Measurements from ENCODE around the gene PELI2. TPM values are rescaled to one million over a fixed set of nuclear protein-coding genes. Genes with fewer than 3 reads are reported as not detected.

PELI2 gene
- total RNA-seq, 1 donor: 3.0 TPM

GRCh38 chr14:56087671-56088471 is 30.3 kb upstream of the PELI2 start:
- H3K4me3 ChIP-seq (ENCODE audit: low read depth, low read length): no peak overlapping the region
- TF ChIP-seq, protein P1, sequence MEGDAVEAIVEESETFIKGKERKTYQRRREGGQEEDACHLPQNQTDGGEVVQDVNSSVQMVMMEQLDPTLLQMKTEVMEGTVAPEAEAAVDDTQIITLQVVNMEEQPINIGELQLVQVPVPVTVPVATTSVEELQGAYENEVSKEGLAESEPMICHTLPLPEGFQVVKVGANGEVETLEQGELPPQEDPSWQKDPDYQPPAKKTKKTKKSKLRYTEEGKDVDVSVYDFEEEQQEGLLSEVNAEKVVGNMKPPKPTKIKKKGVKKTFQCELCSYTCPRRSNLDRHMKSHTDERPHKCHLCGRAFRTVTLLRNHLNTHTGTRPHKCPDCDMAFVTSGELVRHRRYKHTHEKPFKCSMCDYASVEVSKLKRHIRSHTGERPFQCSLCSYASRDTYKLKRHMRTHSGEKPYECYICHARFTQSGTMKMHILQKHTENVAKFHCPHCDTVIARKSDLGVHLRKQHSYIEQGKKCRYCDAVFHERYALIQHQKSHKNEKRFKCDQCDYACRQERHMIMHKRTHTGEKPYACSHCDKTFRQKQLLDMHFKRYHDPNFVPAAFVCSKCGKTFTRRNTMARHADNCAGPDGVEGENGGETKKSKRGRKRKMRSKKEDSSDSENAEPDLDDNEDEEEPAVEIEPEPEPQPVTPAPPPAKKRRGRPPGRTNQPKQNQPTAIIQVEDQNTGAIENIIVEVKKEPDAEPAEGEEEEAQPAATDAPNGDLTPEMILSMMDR (IDR thresholded peaks at IDR 0.05; ENCODE audit: insufficient read depth, low read depth, low read length): no peak
- DNase-seq (ENCODE audit: low read depth): no peak

- no peak for DNase-seq (ENCODE audit: low read depth)
- H3K4me3 ChIP-seq (ENCODE audit: low read depth, low read length): no peak overlapping the region
- TF ChIP-seq, protein P1 (IDR thresholded peaks at IDR 0.05; ENCODE audit: insufficient read depth, low read depth, low read length): no peak
Measured at GRCh38 chr14:56088941-56089340, 29.3 kb upstream of the PELI2 start.

- TF ChIP-seq, protein P1 (IDR thresholded peaks at IDR 0.05; ENCODE audit: insufficient read depth, low read depth, low read length): no peak
- DNase-seq (ENCODE audit: low read depth): no peak
- no peak overlapping the region for H3K4me3 ChIP-seq (ENCODE audit: low read depth, low read length)
Measured at GRCh38 chr14:56092763-56093162, 25.4 kb upstream of the PELI2 start.

- no peak for DNase-seq (ENCODE audit: low read depth)
- no peak overlapping the region for H3K4me3 ChIP-seq (ENCODE audit: low read depth, low read length)
- TF ChIP-seq, protein P1 (IDR thresholded peaks at IDR 0.05; ENCODE audit: insufficient read depth, low read depth, low read length): no peak
Measured at GRCh38 chr14:56094076-56094475, 24.1 kb upstream of the PELI2 start.

DNA sequence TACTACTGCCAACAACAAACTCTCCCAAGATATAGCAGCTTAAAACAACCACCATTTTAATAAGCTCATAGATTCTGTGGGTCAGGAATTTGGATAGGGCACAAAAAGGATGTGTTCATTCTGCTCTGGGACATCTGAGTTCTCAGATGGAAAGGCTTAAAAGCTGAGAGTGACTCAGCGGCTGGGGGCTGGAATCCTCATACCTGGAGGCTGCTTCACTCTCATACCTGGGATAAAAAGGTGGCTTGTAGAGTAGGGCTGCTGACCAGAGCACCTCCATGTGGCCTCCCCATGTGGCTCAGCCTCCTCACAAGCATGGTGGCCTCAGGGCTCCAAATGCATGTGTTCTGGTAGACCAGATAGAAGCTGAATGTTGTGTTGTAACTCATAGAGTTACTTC is 20.2 kb upstream of the PELI2 start:
- no peak for DNase-seq (ENCODE audit: low read depth)
- no peak overlapping the region for H3K4me3 ChIP-seq (ENCODE audit: low read depth, low read length)
- TF ChIP-seq, protein P1 (IDR thresholded peaks at IDR 0.05; ENCODE audit: insufficient read depth, low read depth, low read length): no peak

DNA sequence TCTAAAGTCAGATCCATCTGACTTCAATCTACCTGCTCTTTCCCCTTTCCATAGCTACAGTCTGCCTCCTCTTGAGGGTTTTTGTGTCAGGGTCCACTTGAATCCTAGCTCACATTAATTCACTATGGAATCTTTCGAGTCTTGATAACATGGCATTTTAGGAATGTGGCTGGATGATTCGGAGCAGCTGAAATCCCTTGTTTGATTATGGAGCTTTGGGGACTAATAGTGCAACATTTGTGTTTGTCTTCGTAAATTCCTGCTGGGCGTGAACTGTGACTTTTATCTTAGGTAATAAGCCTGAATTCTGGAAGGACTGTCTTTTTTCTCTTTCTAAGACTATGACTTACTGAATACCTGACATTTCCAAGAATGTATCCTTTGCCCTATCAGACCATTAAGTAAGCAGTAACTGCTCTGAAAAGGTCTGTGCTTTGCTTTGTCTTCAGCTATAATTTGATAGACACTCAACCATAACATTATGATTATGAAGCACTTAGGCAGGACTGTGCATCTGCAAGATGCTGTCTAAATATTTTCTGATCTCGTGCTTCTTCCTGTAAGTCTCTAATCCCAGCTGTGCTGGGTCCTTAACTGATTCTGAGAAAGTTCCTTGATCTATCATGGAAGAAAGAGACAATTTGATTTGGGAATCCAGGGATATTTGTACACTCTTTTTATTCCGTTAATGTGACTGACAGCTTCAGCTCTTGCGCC is 19.0 kb upstream of the PELI2 start:
- TF ChIP-seq, protein P1 (IDR thresholded peaks at IDR 0.05; ENCODE audit: insufficient read depth, low read depth, low read length): no peak
- DNase-seq (ENCODE audit: low read depth): no peak
- H3K4me3 ChIP-seq (ENCODE audit: low read depth, low read length): no peak overlapping the region

Measured in fibroblast of villous mesenchyme (primary cell).